Lower leg skin (tissue), 4 donors: ENCODE results near the gene SETDB2. TPM values are rescaled to one million over a fixed set of nuclear protein-coding genes. Genes with fewer than 3 reads are reported as not detected.

Experiments
- DNase-seq, 2 donors: peaks; one replicate each; pipeline ENCODE4 v3.0.0-alpha.2; 2019; ENCODE audit warnings: low spot score in 2 of 2
- H3K4me3 ChIP-seq: fragments of 200-600 bp; sonication (generic); 2 replicates; pipeline ENCODE4 v1.5.1; 2017; ENCODE audit warnings: mild to moderate bottlenecking, low read depth; ENCODE audit not compliant: poor library complexity, severe bottlenecking
- CTCF ChIP-seq, 3 donors: fragments of 450-650 bp; IDR thresholded peaks; one replicate each; pipeline ENCODE4 v1.5.1; 2016; ENCODE audit warnings: antibody characterized with exemption in 3 of 3, mild to moderate bottlenecking in 3 of 3, moderate library complexity in 2 of 3
- POLR2A ChIP-seq, 2 donors: fragments of 450-650 bp; IDR thresholded peaks; one replicate each; pipeline ENCODE4 v1.6.1; 2016 to 2017; ENCODE audit warnings: antibody characterized with exemption in 2 of 2, mild to moderate bottlenecking in 1 of 2, moderate library complexity in 1 of 2
- whole genome bisulfite sequencing, 2 donors: methylation state at CpG; one replicate each; pipeline ENCODE4 v1.1.5; 2018; 5-methylcytosine and 5-hydroxymethylcytosine counted together
- intact Hi-C: fragments of 100-400 bp; cut with DNase I; formaldehyde crosslinking; loops from one replicate; pipeline ENCODE4 v1.15.0; 2023; ENCODE audit warnings: low total_unique reads
- total RNA-seq, 4 donors: library from RNA; depleted of rRNA; stranded (reverse); fragments of >200 nt; gene quantifications; one replicate each; pipeline ENCODE4 v1.1.0, GENCODE V29; 2016

The SETDB2 gene
- total RNA-seq, 4 donors from 2014 or later, result 9.3 to 14.4 (median 9.9) TPM

GRCh38 chr13:49516467-49516866 is 72.4 kb downstream of the SETDB2 start:
- DNase-seq, result no peak
- no peak overlapping the region for H3K4me3 ChIP-seq
- WGBS, 2 donors, result 78 to 87% methylated on average over 5 of the region's 5 CpGs
- intact Hi-C loops, result no loop called here
- TF ChIP-seq POLR2A (IDR thresholded peaks at IDR 0.05) (no peak), CTCF (IDR thresholded peaks at IDR 0.05) (no peak)

GRCh38 chr13:49517461-49517860 is 73.4 kb downstream of the SETDB2 start:
- intact Hi-C loops, result no loop called here
- DNase-seq, result no peak
- 72 to 77% methylated on average over 6 of the region's 6 CpGs for WGBS, 2 donors
- no peak for TF ChIP-seq CTCF (IDR thresholded peaks at IDR 0.05)
- TF ChIP-seq POLR2A (IDR thresholded peaks at IDR 0.05), result no peak
- H3K4me3 ChIP-seq, result no peak overlapping the region

GRCh38 chr13:49521224-49521623 is 77.2 kb downstream of the SETDB2 start:
- 74 to 82% methylated on average over 4 of the region's 4 CpGs for WGBS, 2 donors
- TF ChIP-seq POLR2A (IDR thresholded peaks at IDR 0.05) (no peak), CTCF (IDR thresholded peaks at IDR 0.05) (no peak)
- intact Hi-C loops, result no loop called here
- no peak for DNase-seq
- H3K4me3 ChIP-seq, result no peak overlapping the region

- DNase-seq, result no peak
- 91 to 92% methylated on average over 5 of the region's 5 CpGs for WGBS, 2 donors
- H3K4me3 ChIP-seq, result no peak overlapping the region
- no peak for TF ChIP-seq CTCF (IDR thresholded peaks at IDR 0.05)
- no peak for TF ChIP-seq POLR2A (IDR thresholded peaks at IDR 0.05)
- intact Hi-C loops, result no loop called here
These were observed 80.8 kb downstream of the SETDB2 start for GRCh38 chr13:49524740-49525501.

GRCh38 chr13:49527123-49527522 is 83.0 kb downstream of the SETDB2 start:
- H3K4me3 ChIP-seq, result no peak overlapping the region
- DNase-seq, result no peak
- WGBS, 2 donors, result 58 to 64% methylated on average over 2 of the region's 2 CpGs
- TF ChIP-seq CTCF (IDR thresholded peaks at IDR 0.05), result no peak
- TF ChIP-seq POLR2A (IDR thresholded peaks at IDR 0.05), result no peak
- intact Hi-C loops, result no loop called here

- no peak for DNase-seq
- no peak overlapping the region for H3K4me3 ChIP-seq
- 72 to 86% methylated on average over 1 of the region's 1 CpG for WGBS, 2 donors
- TF ChIP-seq POLR2A (IDR thresholded peaks at IDR 0.05) (no peak), CTCF (IDR thresholded peaks at IDR 0.05) (no peak)
- intact Hi-C loops, result no loop called here
These were observed 84.1 kb downstream of the SETDB2 start for GRCh38 chr13:49528161-49528560.
